ENCODE data around the gene MRPL17. TPM values are rescaled to one million over a fixed set of nuclear protein-coding genes. Genes with fewer than 3 reads are reported as not detected.
A peak's percentile ranks its signal among the peaks of the same experiment; 100 is the strongest.

MRPL17 gene
- total RNA-seq, 1 experiment from 2014 or later, result 78.1 TPM

DNA sequence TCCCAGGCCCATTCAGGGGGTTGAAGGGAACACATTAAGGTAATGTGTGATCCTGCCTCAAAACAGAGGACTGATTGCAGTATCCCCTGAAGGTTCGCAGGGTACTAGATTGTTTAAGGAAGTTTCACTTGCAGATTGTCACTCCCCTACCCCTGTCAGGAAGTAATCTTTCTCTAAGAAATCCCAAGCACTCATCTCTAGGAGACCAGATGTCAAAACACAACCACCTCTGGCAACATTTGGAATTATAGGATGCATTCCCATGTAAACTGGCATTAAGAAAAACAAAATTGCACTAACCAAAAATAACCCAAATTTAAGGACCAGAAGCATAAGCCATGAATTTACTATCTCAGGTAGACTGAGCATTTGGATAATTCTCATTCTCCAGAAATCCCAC is 1.6 kb downstream of the MRPL17 start:
- Histone ChIP-seq H3K9me2 (replicated peaks; ENCODE audit: low read length) (no peaks in the 10 kb centered on the region), H3F3A (ENCODE audit: low read length, unreplicated experiment) (no peaks in the 10 kb centered on the region), H3K9ac (ENCODE audit: low read length) (peak overlapping the region; percentile 98; the same call in 1 of the 2 replicates), H3K79me2 (ENCODE audit: low read length) (peaks cover 23% of the 10 kb centered on the region), H3K4me3 (ENCODE audit: low read length) (peak overlapping the region; percentile 81), H3K36me3 (ENCODE audit: low read depth, low read length) (peaks cover 16% of the 10 kb centered on the region), H3K27me3 (ENCODE audit: low read length) (no peaks in the 10 kb centered on the region), H2AFZ (ENCODE audit: low read length) (no peak overlapping the region), H3K27ac (ENCODE audit: low read length) (no peak overlapping the region), H3K9me3 (ENCODE audit: low read length) (no peaks in the 10 kb centered on the region), H4K20me1 (ENCODE audit: low read length) (peaks cover 17% of the 10 kb centered on the region), H3K4me2 (ENCODE audit: low read length) (peak overlapping the region; percentile 96), H3K4me1 (ENCODE audit: insufficient read depth, low read length) (peaks cover 5% of the 10 kb centered on the region; the same call in 1 of the 2 replicates)
- ChIA-PET CTCF (interaction anchor here (0.6 kb wide), 1 partner anchor 14 kb away, joined by 3 read pairs; no protein-coding TSS in a partner anchor), POLR2A (ENCODE audit: unreplicated experiment) (interaction anchor here (0.6 kb wide), 1 partner anchor 10 kb away, joined by 6 read pairs; no protein-coding TSS in a partner anchor)
- DNase-seq (no peak), ATAC-seq (no peak)
- intact Hi-C loops (cut with micrococcal nuclease), result no loop called here
- TF ChIP-seq, protein P1, sequence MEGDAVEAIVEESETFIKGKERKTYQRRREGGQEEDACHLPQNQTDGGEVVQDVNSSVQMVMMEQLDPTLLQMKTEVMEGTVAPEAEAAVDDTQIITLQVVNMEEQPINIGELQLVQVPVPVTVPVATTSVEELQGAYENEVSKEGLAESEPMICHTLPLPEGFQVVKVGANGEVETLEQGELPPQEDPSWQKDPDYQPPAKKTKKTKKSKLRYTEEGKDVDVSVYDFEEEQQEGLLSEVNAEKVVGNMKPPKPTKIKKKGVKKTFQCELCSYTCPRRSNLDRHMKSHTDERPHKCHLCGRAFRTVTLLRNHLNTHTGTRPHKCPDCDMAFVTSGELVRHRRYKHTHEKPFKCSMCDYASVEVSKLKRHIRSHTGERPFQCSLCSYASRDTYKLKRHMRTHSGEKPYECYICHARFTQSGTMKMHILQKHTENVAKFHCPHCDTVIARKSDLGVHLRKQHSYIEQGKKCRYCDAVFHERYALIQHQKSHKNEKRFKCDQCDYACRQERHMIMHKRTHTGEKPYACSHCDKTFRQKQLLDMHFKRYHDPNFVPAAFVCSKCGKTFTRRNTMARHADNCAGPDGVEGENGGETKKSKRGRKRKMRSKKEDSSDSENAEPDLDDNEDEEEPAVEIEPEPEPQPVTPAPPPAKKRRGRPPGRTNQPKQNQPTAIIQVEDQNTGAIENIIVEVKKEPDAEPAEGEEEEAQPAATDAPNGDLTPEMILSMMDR (conservative IDR thresholded peaks at IDR 0.05; ENCODE audit: low read depth, low read length), result no peak
- TF ChIP-seq EZH2 (IDR thresholded peaks at IDR 0.05; ENCODE audit: low read length, unreplicated experiment) (no peak), EZH2phosphoT487 (IDR thresholded peaks at IDR 0.05; ENCODE audit: borderline replicate concordance, low read length) (no peak)
- no TSS peak for BruUV-seq (replicated peaks)

DNA sequence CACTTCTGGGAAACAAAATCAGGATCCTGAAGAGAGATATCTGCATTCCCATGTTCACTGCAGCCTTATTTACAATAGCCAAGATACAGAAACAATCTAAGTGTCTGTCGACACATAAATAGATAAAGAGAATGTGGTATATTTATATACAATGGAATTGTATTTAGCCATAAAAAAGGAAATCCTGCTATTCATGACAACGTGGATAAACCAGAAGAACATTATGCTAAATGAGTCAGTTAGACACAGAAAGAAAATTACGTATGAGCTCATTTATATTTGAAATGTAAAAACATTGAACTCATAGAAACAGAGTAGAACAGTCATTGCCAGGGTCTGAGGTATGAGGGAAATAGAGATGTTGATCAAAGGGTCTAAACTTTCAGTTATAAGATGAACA is 6.1 kb downstream of the MRPL17 start:
- Histone ChIP-seq H3K4me3 (ENCODE audit: low read length) (no peak overlapping the region), H3K9me3 (ENCODE audit: low read length) (no peaks in the 10 kb centered on the region), H4K20me1 (ENCODE audit: low read length) (peaks cover 12% of the 10 kb centered on the region), H3K27ac (ENCODE audit: low read length) (no peak overlapping the region), H3F3A (ENCODE audit: low read length, unreplicated experiment) (no peaks in the 10 kb centered on the region), H3K79me2 (ENCODE audit: low read length) (peaks cover 12% of the 10 kb centered on the region), H3K9me2 (replicated peaks; ENCODE audit: low read length) (no peaks in the 10 kb centered on the region), H3K36me3 (ENCODE audit: low read depth, low read length) (peaks cover 16% of the 10 kb centered on the region), H3K9ac (ENCODE audit: low read length) (no peak overlapping the region), H3K4me2 (ENCODE audit: low read length) (no peak overlapping the region), H3K27me3 (ENCODE audit: low read length) (no peaks in the 10 kb centered on the region), H3K4me1 (ENCODE audit: insufficient read depth, low read length) (peaks cover 2% of the 10 kb centered on the region; the same call in 1 of the 2 replicates), H2AFZ (ENCODE audit: low read length) (no peak overlapping the region)
- no TSS peak for BruUV-seq (replicated peaks)
- intact Hi-C loops (cut with micrococcal nuclease), result no loop called here
- DNase-seq, result no peak
- ChIA-PET POLR2A (ENCODE audit: unreplicated experiment) (no interaction called here), CTCF (no interaction called here)
- TF ChIP-seq EZH2 (IDR thresholded peaks at IDR 0.05; ENCODE audit: low read length, unreplicated experiment) (no peak), EZH2phosphoT487 (IDR thresholded peaks at IDR 0.05; ENCODE audit: borderline replicate concordance, low read length) (no peak)
- TF ChIP-seq, protein P1 (conservative IDR thresholded peaks at IDR 0.05; ENCODE audit: low read depth, low read length), result no peak
- ATAC-seq, result no peak

DNA sequence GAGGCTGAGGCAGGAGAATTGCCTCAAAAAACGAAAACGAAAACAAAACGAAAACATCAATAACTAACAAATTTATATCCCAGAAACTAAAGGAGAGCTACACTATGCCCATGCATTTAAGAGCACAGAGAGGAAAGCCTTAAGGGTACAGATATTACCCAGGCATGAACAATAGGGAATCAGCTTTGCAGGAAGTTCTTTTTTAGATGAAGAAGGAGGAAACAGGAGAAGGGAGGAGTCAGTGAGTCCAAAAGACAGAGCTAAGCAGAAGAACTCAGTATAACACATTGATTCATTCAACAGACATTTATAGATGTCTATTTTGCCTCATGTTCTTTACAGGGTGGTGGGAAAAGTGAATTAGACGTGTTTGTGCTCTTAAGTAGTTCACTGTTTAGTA is 8.3 kb downstream of the MRPL17 start:
- CTCF ChIA-PET, result no interaction called here
- no peak overlapping the region for H2AFZ ChIP-seq (ENCODE audit: low read length)
- intact Hi-C loops (cut with micrococcal nuclease), result no loop called here
- H3K4me3 ChIP-seq (ENCODE audit: low read length), result no peak overlapping the region
- H3K4me2 ChIP-seq (ENCODE audit: low read length), result no peak overlapping the region
- no peak for ATAC-seq
- POLR2A ChIA-PET (ENCODE audit: unreplicated experiment), result no interaction called here
- no peaks in the 10 kb centered on the region for H3K9me3 ChIP-seq (ENCODE audit: low read length)
- no peaks in the 10 kb centered on the region for H3K9me2 ChIP-seq (replicated peaks; ENCODE audit: low read length)
- BruUV-seq (replicated peaks), result no TSS peak
- H3K79me2 ChIP-seq (ENCODE audit: low read length), result no peaks in the 10 kb centered on the region
- no peaks in the 10 kb centered on the region for H3K4me1 ChIP-seq (ENCODE audit: insufficient read depth, low read length)
- no peak overlapping the region for H3K27ac ChIP-seq (ENCODE audit: low read length)
- H3K36me3 ChIP-seq (ENCODE audit: low read depth, low read length), result no peaks in the 10 kb centered on the region
- TF ChIP-seq EZH2phosphoT487 (IDR thresholded peaks at IDR 0.05; ENCODE audit: borderline replicate concordance, low read length) (no peak), EZH2 (IDR thresholded peaks at IDR 0.05; ENCODE audit: low read length, unreplicated experiment) (no peak)
- TF ChIP-seq, protein P1 (conservative IDR thresholded peaks at IDR 0.05; ENCODE audit: low read depth, low read length), result no peak
- no peaks in the 10 kb centered on the region for H3K27me3 ChIP-seq (ENCODE audit: low read length)
- DNase-seq, result no peak
- H3F3A ChIP-seq (ENCODE audit: low read length, unreplicated experiment), result no peaks in the 10 kb centered on the region
- no peaks in the 10 kb centered on the region for H4K20me1 ChIP-seq (ENCODE audit: low read length)
- no peak overlapping the region for H3K9ac ChIP-seq (ENCODE audit: low read length)
